PC-3 (cell line): ENCODE measurements around the gene RPP21.

Experiments used
- CTCF ChIP-seq: fragments of 300-600 bp; sonication (generic); conservative IDR thresholded peaks from 2 replicates; pipeline ENCODE4 v1.5.1; 2017; ENCODE audit warnings: antibody characterized with exemption, low read depth, mild to moderate bottlenecking, low read length
- EZH2 ChIP-seq: fragments of 300-600 bp; sonication (generic); IDR thresholded peaks from one replicate; pipeline ENCODE4 v1.6.1; 2017; ENCODE audit warnings: antibody characterized with exemption, mild to moderate bottlenecking, low read length; ENCODE audit not compliant: unreplicated experiment
- EZH2phosphoT487 ChIP-seq: fragments of 300-600 bp; sonication (generic); IDR thresholded peaks from 2 replicates; pipeline ENCODE4 v1.6.1; 2018; ENCODE audit warnings: mild to moderate bottlenecking, antibody characterized with exemption, low read length, borderline replicate concordance

- TF ChIP-seq CTCF: peak; percentile 37; the same call in 1 of the 2 replicates
- TF ChIP-seq EZH2phosphoT487: no peak
- no peak for TF ChIP-seq EZH2
These were observed 19.6 kb downstream of the RPP21 start for GRCh38 chr6:30364591-30364990.
